ENCODE measurements around the gene EGFLAM.

Gene EGFLAM

GRCh38 chr5:38479315-38479904 lies 221.1 kb downstream of the EGFLAM start:
- DNase-seq: no peak

- no peak for DNase-seq
Observed at GRCh38 chr5:38483805-38484398, 225.5 kb downstream of the EGFLAM start.

GRCh38 chr5:38494175-38494574 lies 235.8 kb downstream of the EGFLAM start:
- DNase-seq: no peak

- no peak for DNase-seq
Observed at GRCh38 chr5:38494763-38495162, 236.4 kb downstream of the EGFLAM start.

GRCh38 chr5:38497946-38498345 lies 239.6 kb downstream of the EGFLAM start:
- DNase-seq: no peak

GRCh38 chr5:38500573-38501260 lies 242.4 kb downstream of the EGFLAM start:
- no peak for DNase-seq

GRCh38 chr5:38506302-38506701 lies 247.9 kb downstream of the EGFLAM start:
- DNase-seq: no peak

- no peak for DNase-seq
Observed at GRCh38 chr5:38509185-38509584, 250.8 kb downstream of the EGFLAM start.

Measured in bone marrow (tissue), 2 donors.